ENCODE data around the gene SIX5.

DNA sequence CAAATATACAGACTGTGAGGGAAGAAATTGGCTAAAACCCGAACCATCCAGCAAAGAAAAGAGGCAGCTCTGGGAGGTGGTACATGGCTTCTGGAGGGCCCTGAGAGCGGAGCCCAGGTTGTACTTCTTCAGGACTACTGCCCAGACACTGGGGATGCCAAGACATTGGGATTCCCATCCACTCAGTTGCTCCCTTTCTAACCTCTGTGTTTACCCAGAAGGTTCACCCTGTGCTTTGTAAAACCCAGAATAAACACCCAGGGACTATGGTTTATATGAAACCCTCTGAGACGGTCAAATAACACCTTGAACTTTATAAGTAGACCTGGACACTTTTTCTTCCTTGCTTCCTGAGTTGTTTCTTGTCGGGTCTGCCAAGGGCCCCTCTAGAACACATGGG is 26.1 kb downstream of the SIX5 start:
- TF ChIP-seq, protein P1, sequence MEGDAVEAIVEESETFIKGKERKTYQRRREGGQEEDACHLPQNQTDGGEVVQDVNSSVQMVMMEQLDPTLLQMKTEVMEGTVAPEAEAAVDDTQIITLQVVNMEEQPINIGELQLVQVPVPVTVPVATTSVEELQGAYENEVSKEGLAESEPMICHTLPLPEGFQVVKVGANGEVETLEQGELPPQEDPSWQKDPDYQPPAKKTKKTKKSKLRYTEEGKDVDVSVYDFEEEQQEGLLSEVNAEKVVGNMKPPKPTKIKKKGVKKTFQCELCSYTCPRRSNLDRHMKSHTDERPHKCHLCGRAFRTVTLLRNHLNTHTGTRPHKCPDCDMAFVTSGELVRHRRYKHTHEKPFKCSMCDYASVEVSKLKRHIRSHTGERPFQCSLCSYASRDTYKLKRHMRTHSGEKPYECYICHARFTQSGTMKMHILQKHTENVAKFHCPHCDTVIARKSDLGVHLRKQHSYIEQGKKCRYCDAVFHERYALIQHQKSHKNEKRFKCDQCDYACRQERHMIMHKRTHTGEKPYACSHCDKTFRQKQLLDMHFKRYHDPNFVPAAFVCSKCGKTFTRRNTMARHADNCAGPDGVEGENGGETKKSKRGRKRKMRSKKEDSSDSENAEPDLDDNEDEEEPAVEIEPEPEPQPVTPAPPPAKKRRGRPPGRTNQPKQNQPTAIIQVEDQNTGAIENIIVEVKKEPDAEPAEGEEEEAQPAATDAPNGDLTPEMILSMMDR (conservative IDR thresholded peaks at IDR 0.05) = no peak
- TF ChIP-seq EZH2 (IDR thresholded peaks at IDR 0.05; ENCODE audit: low read depth) = no peak

All from PC-9 (cell line).